ENCODE measurements around the gene NUMA1. TPM values are rescaled to one million over a fixed set of nuclear protein-coding genes. Genes with fewer than 3 reads are reported as not detected.
A peak's percentile ranks its signal among the peaks of the same experiment; 100 is the strongest.

NUMA1 gene
- total and polyA plus RNA-seq, 12 donors = 54.1 to 159 (median 83.4) TPM

DNA sequence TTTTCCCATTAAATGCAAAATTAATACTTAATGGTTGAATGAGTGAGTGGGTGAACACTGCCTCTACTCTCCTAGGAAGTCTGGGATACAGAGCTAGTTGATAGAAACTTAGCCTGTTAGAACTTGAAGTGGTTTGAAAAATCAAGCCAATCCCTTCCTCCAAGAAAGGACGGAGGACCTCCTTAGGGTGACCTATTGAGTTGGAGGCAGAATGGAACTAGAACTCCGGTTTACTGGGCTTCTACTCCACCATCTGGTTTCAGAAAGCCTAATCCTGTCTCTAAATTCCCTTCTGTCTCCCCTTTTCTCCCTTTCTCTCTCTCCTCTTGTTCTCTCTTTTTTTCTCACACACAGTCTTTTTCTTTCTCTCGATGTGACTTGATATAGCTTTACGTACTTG, 101.2 kb downstream of the NUMA1 start:
- H3K36me3 ChIP-seq = peaks cover 0 to 60% (median 10%) of the 10 kb centered on the region in 9 donors

DNA sequence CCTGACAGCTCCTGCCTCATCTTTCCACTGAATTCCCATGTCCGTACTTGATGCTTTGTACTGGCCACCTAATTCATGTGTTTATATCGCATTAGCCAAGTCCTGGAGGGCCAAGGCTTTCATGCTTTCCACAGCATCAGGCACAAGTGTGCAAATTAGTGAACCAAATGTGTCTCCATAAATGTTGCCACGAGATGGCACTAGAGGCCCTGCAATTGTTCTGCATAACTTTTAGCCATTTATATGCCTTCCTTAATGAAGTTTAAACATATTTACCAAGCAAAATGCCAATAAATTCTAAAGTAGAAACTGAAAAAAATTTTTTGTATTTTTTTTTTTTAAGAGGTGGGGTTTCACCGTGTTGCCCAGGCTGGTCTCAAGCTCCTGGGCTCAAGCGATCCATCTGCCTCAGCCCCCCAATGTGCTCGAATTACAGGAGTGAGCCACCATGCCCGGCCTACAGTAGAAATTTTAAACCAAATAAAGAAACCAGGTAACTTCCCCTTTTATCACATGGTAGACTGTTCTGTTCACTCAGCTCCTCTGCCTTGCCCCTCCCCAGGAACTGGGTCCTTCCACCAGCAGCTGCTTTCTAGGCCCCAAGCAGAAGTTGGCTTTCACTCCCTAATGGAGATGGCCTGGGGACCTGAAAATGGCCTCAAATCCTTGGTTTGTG, 102.5 kb downstream of the NUMA1 start:
- H3K9me3 ChIP-seq = no peaks in the 10 kb centered on the region
- H3K4me3 ChIP-seq = no peak overlapping the region
- peaks cover 0 to 48% (median 2%) of the 10 kb centered on the region in 9 donors for H3K36me3 ChIP-seq
- no peaks in the 10 kb centered on the region for H3K27me3 ChIP-seq
- intact Hi-C loops (cut with DNase I) = loop anchor here in 6 of 10 donors (2.0 to 10.0 kb wide), 5 partner anchors 113 to 457 kb away; partner anchors contain the start of gene CLPB (in 3 of the 6)
- TF ChIP-seq, protein P1, sequence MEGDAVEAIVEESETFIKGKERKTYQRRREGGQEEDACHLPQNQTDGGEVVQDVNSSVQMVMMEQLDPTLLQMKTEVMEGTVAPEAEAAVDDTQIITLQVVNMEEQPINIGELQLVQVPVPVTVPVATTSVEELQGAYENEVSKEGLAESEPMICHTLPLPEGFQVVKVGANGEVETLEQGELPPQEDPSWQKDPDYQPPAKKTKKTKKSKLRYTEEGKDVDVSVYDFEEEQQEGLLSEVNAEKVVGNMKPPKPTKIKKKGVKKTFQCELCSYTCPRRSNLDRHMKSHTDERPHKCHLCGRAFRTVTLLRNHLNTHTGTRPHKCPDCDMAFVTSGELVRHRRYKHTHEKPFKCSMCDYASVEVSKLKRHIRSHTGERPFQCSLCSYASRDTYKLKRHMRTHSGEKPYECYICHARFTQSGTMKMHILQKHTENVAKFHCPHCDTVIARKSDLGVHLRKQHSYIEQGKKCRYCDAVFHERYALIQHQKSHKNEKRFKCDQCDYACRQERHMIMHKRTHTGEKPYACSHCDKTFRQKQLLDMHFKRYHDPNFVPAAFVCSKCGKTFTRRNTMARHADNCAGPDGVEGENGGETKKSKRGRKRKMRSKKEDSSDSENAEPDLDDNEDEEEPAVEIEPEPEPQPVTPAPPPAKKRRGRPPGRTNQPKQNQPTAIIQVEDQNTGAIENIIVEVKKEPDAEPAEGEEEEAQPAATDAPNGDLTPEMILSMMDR (IDR thresholded peaks at IDR 0.05) = peak; percentile 59 to 83 (median 74)
- H3K27ac ChIP-seq = peak overlapping the region in 1 of 10 donors; percentile 41
- WGBS, 2 donors = 60 to 65% methylated on average over 7 of the region's 7 CpGs
- DNase-seq (peak in 1 of 2 donors; percentile 45), ATAC-seq (peak in 6 of 8 donors; percentile 35 to 81 (median 68))
- H3K4me1 ChIP-seq = peaks cover 0 to 6% (median 0%) of the 10 kb centered on the region in 9 donors

More for the DNA sequence above, 101.2 kb downstream of the NUMA1 start:
- no peak overlapping the region for H3K4me3 ChIP-seq
- H3K27me3 ChIP-seq = no peaks in the 10 kb centered on the region
- H3K4me1 ChIP-seq = peaks cover 0 to 6% (median 0%) of the 10 kb centered on the region in 9 donors
- ATAC-seq (no peak), DNase-seq (no peak)
- WGBS, 2 donors = 95% methylated on average over 4 of the region's 4 CpGs
- H3K9me3 ChIP-seq = no peaks in the 10 kb centered on the region
- TF ChIP-seq, protein P1 (IDR thresholded peaks at IDR 0.05) = no peak
- no peak overlapping the region for H3K27ac ChIP-seq
- intact Hi-C loops (cut with DNase I) = loop anchor here in 6 of 10 donors (2.0 to 10.0 kb wide), 5 partner anchors 112 to 456 kb away; partner anchors contain the start of gene CLPB (in 3 of the 6)

DNA sequence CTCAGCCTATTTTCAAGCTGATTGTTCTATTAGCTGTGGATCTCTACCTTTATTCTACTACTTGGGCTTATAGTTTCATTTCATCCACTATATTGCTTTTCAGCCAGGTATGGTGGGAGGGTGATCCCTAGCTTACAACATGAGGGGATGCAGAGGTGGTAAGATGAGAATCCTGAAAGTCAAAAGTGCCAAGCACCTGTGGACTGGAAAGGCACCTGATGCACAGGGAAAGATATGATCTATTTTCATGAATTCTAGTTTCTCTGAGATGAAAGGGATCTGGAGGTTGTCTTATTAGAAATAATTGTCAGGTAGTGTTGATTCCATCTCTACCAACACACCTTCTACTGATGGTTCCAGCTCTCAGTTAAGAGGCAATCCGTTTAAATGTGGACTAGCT, 103.3 kb downstream of the NUMA1 start:
- no peak for DNase-seq
- Histone ChIP-seq H3K27me3 (no peaks in the 10 kb centered on the region), H3K4me1 (peaks cover 0 to 6% (median 0%) of the 10 kb centered on the region in 9 donors), H3K4me3 (no peak overlapping the region), H3K27ac (no peak overlapping the region), H3K9me3 (no peaks in the 10 kb centered on the region), H3K36me3 (peaks cover 0 to 51% (median 0%) of the 10 kb centered on the region in 9 donors)
- intact Hi-C loops (cut with DNase I) = loop anchor here in 6 of 10 donors (2.0 to 10.0 kb wide), 5 partner anchors 114 to 458 kb away; partner anchors contain the start of gene CLPB (in 3 of the 6)
- no peak for ATAC-seq
- WGBS, 2 donors = 68 to 73% methylated on average over 1 of the region's 1 CpG
- TF ChIP-seq, protein P1 (IDR thresholded peaks at IDR 0.05) = no peak

DNA sequence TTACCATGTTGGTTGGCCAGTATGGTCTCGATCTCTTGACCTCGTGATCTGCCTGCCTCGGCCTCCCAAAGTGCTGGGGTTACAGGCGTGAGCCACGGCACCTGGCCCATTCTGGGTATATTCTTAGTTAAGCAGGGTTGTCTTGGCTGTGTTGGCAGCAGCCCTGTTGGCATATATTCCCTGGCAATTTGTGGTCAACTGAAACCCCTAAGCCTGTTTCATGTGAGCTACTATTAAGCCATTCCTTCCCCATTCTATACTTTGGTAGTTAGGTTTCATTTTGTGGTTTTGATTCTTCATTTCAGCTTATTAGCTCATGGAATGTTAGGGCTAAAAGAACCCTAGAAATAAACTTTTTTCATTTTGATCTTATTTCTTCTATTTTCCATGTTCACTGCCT, 103.8 kb downstream of the NUMA1 start:
- intact Hi-C loops (cut with DNase I) = loop anchor here in 6 of 10 donors (2.0 to 10.0 kb wide), 5 partner anchors 114 to 458 kb away; partner anchors contain the start of gene CLPB (in 3 of the 6)
- TF ChIP-seq, protein P1 (IDR thresholded peaks at IDR 0.05) = no peak
- DNase-seq (no peak), ATAC-seq (no peak)
- H3K27ac ChIP-seq = no peak overlapping the region
- H3K4me3 ChIP-seq = no peak overlapping the region
- WGBS, 2 donors = 90 to 97% methylated on average over 5 of the region's 5 CpGs
- no peaks in the 10 kb centered on the region for H3K9me3 ChIP-seq
- H3K27me3 ChIP-seq = no peaks in the 10 kb centered on the region
- H3K4me1 ChIP-seq = peaks cover 0 to 6% (median 0%) of the 10 kb centered on the region in 9 donors
- H3K36me3 ChIP-seq = peaks cover 0 to 52% (median 0%) of the 10 kb centered on the region in 9 donors

Measured in heart right ventricle (tissue), 16 donors.